Breast epithelium (tissue), 4 donors: Measurements from ENCODE around the gene SAMD14. TPM values are rescaled to one million over a fixed set of nuclear protein-coding genes. Genes with fewer than 3 reads are reported as not detected.
A peak's percentile ranks its signal among the peaks of the same experiment; 100 is the strongest.

Source experiments
- DNase-seq, 2 donors: peaks; one replicate each; pipeline ENCODE4 v3.0.0-alpha.2; 2019; ENCODE audit warnings: low spot score in 2 of 2
- H3K27ac ChIP-seq, 2 donors: fragments of 200-600 bp; sonication (generic) in 1 of 2; one replicate each; pipeline ENCODE4 v1.5.1; 2016 to 2019; ENCODE audit warnings: mild to moderate bottlenecking in 1 of 2
- H3K27me3 ChIP-seq, 2 donors: fragments of 200-600 bp; sonication (generic) in 1 of 2; one replicate each; pipeline versions ENCODE4 v1.5.1 to v1.6.0; 2017 to 2019; ENCODE audit warnings: control low read depth in 1 of 2, mild to moderate bottlenecking in 1 of 2
- H3K36me3 ChIP-seq: fragments of 200-600 bp; one replicate; pipeline ENCODE4 v1.5.1; 2019
- H3K4me1 ChIP-seq, 2 donors: fragments of 200-600 bp; sonication (generic); one replicate each; pipeline ENCODE4 v1.5.1; 2016 to 2019; ENCODE audit warnings: control low read depth in 1 of 2
- H3K4me3 ChIP-seq, 3 donors: fragments of 200-600 bp; sonication (generic); 1 replicate in 2 of 3; 2 replicates in 1 of 3; pipeline ENCODE4 v1.5.1; 2016 to 2019; ENCODE audit warnings: mild to moderate bottlenecking in 3 of 3, moderate library complexity in 2 of 3
- H3K9me3 ChIP-seq, 2 donors: fragments of 200-600 bp; sonication (generic) in 1 of 2; one replicate each; pipeline ENCODE4 v1.5.1; 2016 to 2019; ENCODE audit warnings: control low read depth in 1 of 2
- POLR2A ChIP-seq: fragments of 450-650 bp; IDR thresholded peaks from one replicate; pipeline ENCODE4 v1.6.1; 2016; ENCODE audit warnings: antibody characterized with exemption, mild to moderate bottlenecking, moderate library complexity
- POLR2AphosphoS5 ChIP-seq, 3 donors: sonication (generic); formaldehyde crosslinking; IDR thresholded peaks; one replicate each; pipeline ENCODE4 v1.6.1; 2017; ENCODE audit warnings: antibody characterized with exemption in 3 of 3
- intact Hi-C: fragments of 100-400 bp; cut with DNase I; formaldehyde crosslinking; loops from one replicate; pipeline ENCODE4 v1.15.1; 2023; ENCODE audit warnings: low total_unique reads
- total RNA-seq, 3 donors: library from RNA; depleted of rRNA; stranded (reverse); fragments of >200 nt; gene quantifications; one replicate each; pipeline ENCODE4 v1.1.0, GENCODE V29; 2016
- TF ChIP-seq, protein P1 (sequence below), 3 donors: fragments of 450-650 bp; IDR thresholded peaks; one replicate each; pipeline ENCODE4 v1.5.1; 2016 to 2017; ENCODE audit warnings: antibody characterized with exemption in 3 of 3, mild to moderate bottlenecking in 3 of 3, moderate library complexity in 3 of 3

The SAMD14 gene
- total RNA-seq, 3 donors from 2014 or later = 0.16 to 0.98 TPM; not detected in 1

DNA sequence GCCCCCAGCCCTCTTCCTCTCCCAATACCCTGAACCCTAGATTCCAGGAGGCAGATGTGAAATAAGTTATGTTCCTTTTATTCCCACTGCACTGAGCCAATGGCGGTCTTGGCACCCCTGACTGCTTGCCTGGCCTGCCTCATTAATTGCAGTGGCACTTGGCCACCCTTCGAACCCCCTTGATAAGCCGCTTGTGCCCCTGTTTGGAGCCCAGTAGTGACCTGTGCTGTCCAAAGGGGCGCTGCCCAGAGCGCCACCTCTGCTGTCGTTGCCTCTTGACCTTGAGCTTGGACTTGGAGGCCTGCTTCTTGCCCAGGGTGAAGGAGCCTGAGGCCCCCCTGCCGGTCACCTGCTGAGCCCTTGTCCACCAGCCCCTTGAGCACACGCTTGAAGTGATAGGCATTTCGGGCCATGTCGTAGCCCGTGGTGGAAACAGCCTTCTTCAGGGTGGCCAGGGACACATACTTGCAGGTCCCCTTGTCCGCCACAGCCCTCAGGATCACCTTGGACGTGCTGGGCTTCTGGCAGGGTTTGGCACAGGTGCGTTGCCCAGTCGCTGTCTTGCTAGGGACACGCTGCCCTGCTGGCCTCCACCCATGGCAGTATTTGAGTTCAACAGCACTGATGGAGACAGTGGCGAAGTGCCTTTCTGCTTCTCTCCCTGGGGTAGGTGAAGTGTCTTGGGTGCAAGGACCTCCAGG is 41.6 kb upstream of the SAMD14 start:
- no peak for DNase-seq
- no peak overlapping the region for H3K4me3 ChIP-seq
- H3K4me1 ChIP-seq = no peaks in the 10 kb centered on the region
- H3K9me3 ChIP-seq = no peaks in the 10 kb centered on the region
- TF ChIP-seq POLR2AphosphoS5 (IDR thresholded peaks at IDR 0.05) (no peak), POLR2A (no peak)
- TF ChIP-seq, protein P1, sequence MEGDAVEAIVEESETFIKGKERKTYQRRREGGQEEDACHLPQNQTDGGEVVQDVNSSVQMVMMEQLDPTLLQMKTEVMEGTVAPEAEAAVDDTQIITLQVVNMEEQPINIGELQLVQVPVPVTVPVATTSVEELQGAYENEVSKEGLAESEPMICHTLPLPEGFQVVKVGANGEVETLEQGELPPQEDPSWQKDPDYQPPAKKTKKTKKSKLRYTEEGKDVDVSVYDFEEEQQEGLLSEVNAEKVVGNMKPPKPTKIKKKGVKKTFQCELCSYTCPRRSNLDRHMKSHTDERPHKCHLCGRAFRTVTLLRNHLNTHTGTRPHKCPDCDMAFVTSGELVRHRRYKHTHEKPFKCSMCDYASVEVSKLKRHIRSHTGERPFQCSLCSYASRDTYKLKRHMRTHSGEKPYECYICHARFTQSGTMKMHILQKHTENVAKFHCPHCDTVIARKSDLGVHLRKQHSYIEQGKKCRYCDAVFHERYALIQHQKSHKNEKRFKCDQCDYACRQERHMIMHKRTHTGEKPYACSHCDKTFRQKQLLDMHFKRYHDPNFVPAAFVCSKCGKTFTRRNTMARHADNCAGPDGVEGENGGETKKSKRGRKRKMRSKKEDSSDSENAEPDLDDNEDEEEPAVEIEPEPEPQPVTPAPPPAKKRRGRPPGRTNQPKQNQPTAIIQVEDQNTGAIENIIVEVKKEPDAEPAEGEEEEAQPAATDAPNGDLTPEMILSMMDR (IDR thresholded peaks at IDR 0.05) = no peak
- H3K27me3 ChIP-seq = no peaks in the 10 kb centered on the region
- no peaks in the 10 kb centered on the region for H3K36me3 ChIP-seq
- intact Hi-C loops = no loop called here
- H3K27ac ChIP-seq = peak overlapping the region in 1 of 2 donors; percentile 77

DNA sequence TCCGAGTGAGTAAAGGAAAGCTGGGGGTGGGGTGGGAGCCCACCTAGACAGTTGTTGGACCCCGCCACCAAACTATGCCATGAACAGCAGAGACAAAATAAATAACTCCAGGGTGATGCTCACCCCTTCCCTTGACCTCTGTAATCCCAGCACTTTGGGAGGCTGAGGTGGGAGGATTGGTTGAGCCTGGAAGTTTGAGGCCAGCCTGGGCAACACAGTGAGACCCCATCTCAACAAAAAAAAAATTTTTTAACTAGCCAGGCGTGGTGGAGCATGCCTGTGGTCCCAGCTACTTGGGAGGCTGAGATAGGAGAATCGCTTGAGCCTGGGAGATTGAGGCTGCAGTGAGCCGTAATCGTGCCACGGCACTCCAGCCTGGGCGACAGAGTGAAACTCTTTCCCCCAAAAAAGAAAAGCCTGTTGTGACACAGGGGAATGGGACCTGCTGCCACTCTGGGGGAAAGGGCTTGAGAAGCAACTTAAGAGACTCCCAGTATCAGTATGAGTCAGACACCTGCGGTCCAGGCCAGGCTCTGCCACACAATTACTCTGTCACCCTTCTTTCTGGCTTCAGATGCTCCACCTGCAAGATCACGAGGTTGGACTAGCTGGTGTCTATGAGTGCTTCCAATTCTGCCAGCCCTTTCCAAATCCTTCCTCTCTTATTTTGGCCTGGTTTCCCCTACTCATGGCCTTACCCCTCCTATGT is 40.9 kb upstream of the SAMD14 start:
- no peak for DNase-seq
- TF ChIP-seq POLR2AphosphoS5 (IDR thresholded peaks at IDR 0.05) (no peak), POLR2A (no peak)
- TF ChIP-seq, protein P1 (IDR thresholded peaks at IDR 0.05) = no peak
- intact Hi-C loops = no loop called here
- Histone ChIP-seq H3K36me3 (no peaks in the 10 kb centered on the region), H3K27me3 (no peaks in the 10 kb centered on the region), H3K4me3 (no peak overlapping the region), H3K9me3 (no peaks in the 10 kb centered on the region), H3K4me1 (no peaks in the 10 kb centered on the region), H3K27ac (no peak overlapping the region)

DNA sequence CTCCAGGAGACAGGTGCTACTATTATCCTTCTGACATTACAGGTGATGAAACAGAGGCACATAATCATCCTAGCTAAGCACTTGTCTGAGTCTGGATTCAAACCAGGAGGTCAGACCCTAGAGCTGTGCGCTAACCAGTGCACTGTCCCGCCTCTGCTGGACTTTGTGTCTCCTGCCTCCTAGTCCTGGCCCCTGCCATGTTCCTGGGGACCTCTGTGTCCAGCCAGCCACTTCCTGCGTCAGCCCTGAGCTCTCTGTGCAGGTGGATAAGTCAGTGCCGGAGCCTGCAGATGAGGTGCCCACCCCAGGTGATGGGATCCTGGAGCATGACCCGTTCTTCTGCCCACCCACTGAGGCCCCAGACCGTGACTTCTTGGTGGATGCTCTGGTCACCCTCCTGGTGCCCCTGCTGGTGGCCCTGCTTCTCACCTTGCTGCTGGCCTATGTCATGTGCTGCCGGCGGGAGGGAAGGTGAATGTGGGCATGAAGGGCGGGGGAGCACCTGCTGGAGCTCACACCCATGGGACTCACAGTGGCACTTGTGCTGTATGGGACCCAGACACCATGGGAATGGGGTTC is 40.0 kb upstream of the SAMD14 start:
- intact Hi-C loops = no loop called here
- peak overlapping the region in 1 of 2 donors; percentile 7 for H3K27ac ChIP-seq

DNA sequence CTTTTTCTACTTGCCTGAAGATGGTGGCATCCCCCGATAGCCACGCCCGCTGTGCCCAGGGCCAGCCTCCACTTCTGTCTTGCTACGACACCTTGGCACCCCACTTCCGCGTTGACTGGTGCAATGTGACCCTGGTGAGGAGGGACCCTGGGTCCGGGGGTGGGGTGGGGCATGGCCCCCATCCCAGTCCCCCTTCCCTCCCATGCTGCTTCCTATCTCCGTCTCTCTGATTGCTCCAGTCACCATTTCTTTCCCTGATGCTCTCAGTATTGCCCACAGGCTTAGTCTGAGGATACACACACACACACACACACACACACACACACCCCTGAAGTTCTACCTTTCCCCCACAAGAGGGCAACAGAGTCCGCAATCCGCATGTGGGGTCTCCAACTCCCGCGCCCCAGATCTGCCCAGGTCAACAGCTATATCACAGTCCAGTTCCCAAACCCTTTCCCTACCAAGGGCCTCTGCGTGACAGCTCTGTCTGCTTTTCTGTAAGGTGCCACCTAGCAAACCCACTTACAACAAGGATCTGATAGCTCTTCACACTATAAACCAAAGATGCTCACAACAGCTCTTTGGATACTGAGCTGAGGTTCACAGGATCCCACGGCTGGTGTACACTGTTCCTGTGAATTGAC is 39.3 kb upstream of the SAMD14 start:
- no peak for DNase-seq
- intact Hi-C loops = no loop called here
- H3K27ac ChIP-seq = no peak overlapping the region

More for the DNA sequence above, 40.0 kb upstream of the SAMD14 start:
- H3K9me3 ChIP-seq = no peaks in the 10 kb centered on the region
- no peak overlapping the region for H3K4me3 ChIP-seq
- no peaks in the 10 kb centered on the region for H3K36me3 ChIP-seq
- H3K4me1 ChIP-seq = no peaks in the 10 kb centered on the region
- DNase-seq = no peak
- TF ChIP-seq POLR2A = no peak
- TF ChIP-seq POLR2AphosphoS5 (IDR thresholded peaks at IDR 0.05) = no peak
- TF ChIP-seq, protein P1 (IDR thresholded peaks at IDR 0.05) = no peak
- H3K27me3 ChIP-seq = no peaks in the 10 kb centered on the region

More for the DNA sequence above, 39.3 kb upstream of the SAMD14 start:
- TF ChIP-seq POLR2AphosphoS5 (IDR thresholded peaks at IDR 0.05) = no peak
- TF ChIP-seq, protein P1 (IDR thresholded peaks at IDR 0.05) = peak; percentile 91 to 98 (median 96)
- Histone ChIP-seq H3K9me3 (no peaks in the 10 kb centered on the region), H3K4me1 (no peaks in the 10 kb centered on the region), H3K27me3 (no peaks in the 10 kb centered on the region), H3K4me3 (no peak overlapping the region), H3K36me3 (no peaks in the 10 kb centered on the region)
